H1 (cell line): ENCODE data around the gene MCOLN3. TPM values are rescaled to one million over a fixed set of nuclear protein-coding genes. Genes with fewer than 3 reads are reported as not detected.

Experiments
- CTCF ChIA-PET: fragments of 300-600 bp; sonication (Branson Sonifier 250); formaldehyde crosslinking; loops from one replicate; lab custom pipeline; 2021; ENCODE audit not compliant: partially characterized antibody; lab: Charles Lee
- POLR2A ChIA-PET: fragments of 300-600 bp; sonication (Branson Sonifier 250); formaldehyde crosslinking; loops from one replicate; lab custom pipeline; 2021; ENCODE audit warnings: inconsistent platforms; ENCODE audit not compliant: partially characterized antibody; lab: Charles Lee
- DNase-seq, 2 experiments: peaks; one replicate each; pipeline versions ENCODE4 v3.0.0 to v3.0.0-alpha.2; 2010 to 2022; ENCODE audit warnings: low spot score in 2 of 2, low read depth in 1 of 2, mixed read lengths in 1 of 2
- FAIRE-seq: peaks from 2 replicates; lab custom pipeline; 2011; peaks lifted over from hg19 to GRCh38; lab: Jason Lieb, UNC
- H2AFZ ChIP-seq: 2 replicates; pipeline ENCODE4 v1.8.1; 2012; ENCODE audit warnings: low read length, inconsistent platforms
- H2AK5ac ChIP-seq: 2 replicates; pipeline ENCODE4 v1.6.1; 2013; ENCODE audit warnings: low read depth, low read length
- H2BK120ac ChIP-seq: replicated peaks from 2 replicates; pipeline ENCODE3; 2013; ENCODE audit warnings: low read depth, low read length, inconsistent platforms
- H2BK12ac ChIP-seq: 2 replicates; pipeline ENCODE4 v1.6.1; 2013; ENCODE audit warnings: low read depth, low read length
- H2BK15ac ChIP-seq: 2 replicates; pipeline ENCODE4 v1.6.1; 2013; ENCODE audit warnings: low read length
- H2BK20ac ChIP-seq: 2 replicates; pipeline ENCODE4 v1.6.1; 2013; ENCODE audit warnings: low read length
- H2BK5ac ChIP-seq: 2 replicates; pipeline ENCODE4 v1.6.1; 2013; ENCODE audit warnings: low read depth, low read length
- H3K14ac ChIP-seq: 2 replicates; pipeline ENCODE4 v1.6.1; 2013; ENCODE audit warnings: inconsistent platforms; ENCODE audit not compliant: insufficient read length
- H3K18ac ChIP-seq: 2 replicates; pipeline ENCODE4 v1.6.1; 2013; ENCODE audit warnings: low read length; ENCODE audit errors: extremely low read depth
- H3K23ac ChIP-seq: 2 replicates; pipeline ENCODE4 v1.6.1; 2013; ENCODE audit warnings: inconsistent platforms; ENCODE audit not compliant: insufficient read length
- H3K23me2 ChIP-seq: 2 replicates; pipeline ENCODE4 v1.6.1; 2013; ENCODE audit warnings: low read depth, low read length
- H3K27ac ChIP-seq: 2 replicates; pipeline ENCODE4 v1.6.1; 2011; ENCODE audit warnings: low read depth, low read length, inconsistent platforms
- H3K27me3 ChIP-seq, 4 experiments: replicated peaks in 1 of 4; 1 replicate in 1 of 4; 2 replicates in 3 of 4; pipeline versions ENCODE4 v1.6.1 to v1.8.1; 2011 to 2013; ENCODE audit warnings: low read length in 3 of 4, mild to moderate bottlenecking in 3 of 4, inconsistent platforms in 2 of 4, mixed read lengths in 2 of 4, moderate library complexity in 1 of 4; ENCODE audit not compliant: control insufficient read depth in 3 of 4, insufficient read depth in 3 of 4; ENCODE audit errors: extremely low read depth in 1 of 4
- H3K36me3 ChIP-seq, 4 experiments: 2 replicates each; pipeline versions ENCODE4 v1.6.1 to v1.8.1; 2011 to 2013; ENCODE audit warnings: mild to moderate bottlenecking in 4 of 4, low read length in 3 of 4, moderate library complexity in 2 of 4, control low read depth in 1 of 4, inconsistent platforms in 1 of 4; ENCODE audit not compliant: insufficient read depth in 4 of 4, control insufficient read depth in 2 of 4
- H3K4ac ChIP-seq: replicated peaks from 2 replicates; pipeline ENCODE3; 2013; ENCODE audit warnings: low read length, low read depth, mixed read lengths, inconsistent platforms; ENCODE audit not compliant: insufficient read length
- H3K4me1 ChIP-seq, 4 experiments: replicated peaks in 1 of 4; 1 replicate in 1 of 4; 2 replicates in 3 of 4; pipeline versions ENCODE4 v1.6.1 to v1.8.1; 2011 to 2013; ENCODE audit warnings: low read length in 3 of 4, inconsistent platforms in 2 of 4, mixed read lengths in 1 of 4; ENCODE audit not compliant: insufficient read depth in 4 of 4, control insufficient read depth in 3 of 4
- H3K4me2 ChIP-seq, 2 experiments: 2 replicates each; pipeline versions ENCODE4 v1.6.1 to v1.8.1; 2011 to 2013; ENCODE audit warnings: low read depth in 2 of 2, low read length in 2 of 2, control low read depth in 1 of 2, inconsistent platforms in 1 of 2, mild to moderate bottlenecking in 1 of 2; ENCODE audit not compliant: insufficient read depth in 1 of 2
- H3K4me3 ChIP-seq, 4 experiments: fragments of 200-600, 300-600 bp in 1 of 4; sonication (generic), shearing (Covaris generic), sonication (Bioruptor Twin) in 1 of 4; 2 replicates each; pipeline versions ENCODE4 v1.5.1 to v1.8.1; 2011 to 2016; ENCODE audit warnings: low read length in 4 of 4, low read depth in 3 of 4, control low read depth in 2 of 4, inconsistent platforms in 2 of 4, mild to moderate bottlenecking in 2 of 4, mixed read lengths in 1 of 4, moderate library complexity in 1 of 4; ENCODE audit not compliant: insufficient read depth in 2 of 4; ENCODE audit errors: extremely low read depth in 1 of 4
- H3K56ac ChIP-seq: replicated peaks from 2 replicates; pipeline ENCODE3; 2013; ENCODE audit warnings: low read depth, mild to moderate bottlenecking, mixed read lengths, low read length, inconsistent platforms; ENCODE audit not compliant: insufficient read length
- H3K79me1 ChIP-seq: 2 replicates; pipeline ENCODE4 v1.6.1; 2013; ENCODE audit warnings: low read depth, low read length, control low read depth
- H3K79me2 ChIP-seq, 2 experiments: 2 replicates each; pipeline versions ENCODE4 v1.6.1 to v1.8.1; 2012 to 2013; ENCODE audit warnings: low read length in 2 of 2, mild to moderate bottlenecking in 2 of 2, inconsistent platforms in 1 of 2; ENCODE audit not compliant: insufficient read depth in 2 of 2, control insufficient read depth in 1 of 2
- H3K9ac ChIP-seq, 4 experiments: replicated peaks in 1 of 4; 1 replicate in 1 of 4; 2 replicates in 3 of 4; pipeline versions ENCODE4 v1.6.1 to v1.8.1; 2011 to 2013; ENCODE audit warnings: low read depth in 3 of 4, low read length in 3 of 4, control low read depth in 2 of 4, mild to moderate bottlenecking in 2 of 4, moderate library complexity in 2 of 4, inconsistent platforms in 1 of 4; ENCODE audit errors: extremely low read depth in 1 of 4
- H3K9me3 ChIP-seq, 2 experiments: 2 replicates each; pipeline versions ENCODE4 v1.6.1 to v1.8.1; 2012 to 2013; ENCODE audit warnings: mild to moderate bottlenecking in 2 of 2, moderate library complexity in 2 of 2, control low read depth in 1 of 2, inconsistent platforms in 1 of 2, low read depth in 1 of 2, low read length in 1 of 2, mixed read lengths in 1 of 2; ENCODE audit not compliant: insufficient read depth in 2 of 2
- H4K20me1 ChIP-seq, 2 experiments: replicated peaks in 1 of 2; 2 replicates each; pipeline versions ENCODE3 to v1.8.1; 2011 to 2013; ENCODE audit warnings: inconsistent platforms in 2 of 2, low read length in 2 of 2, mild to moderate bottlenecking in 1 of 2; ENCODE audit not compliant: insufficient read depth in 2 of 2, control insufficient read depth in 1 of 2
- H4K5ac ChIP-seq: 2 replicates; pipeline ENCODE4 v1.6.1; 2013; ENCODE audit warnings: low read length, low read depth, mixed read lengths, inconsistent platforms; ENCODE audit not compliant: insufficient read length
- H4K8ac ChIP-seq: 2 replicates; pipeline ENCODE4 v1.8.0; 2013; ENCODE audit warnings: mild to moderate bottlenecking, moderate library complexity, low read length, inconsistent platforms; ENCODE audit not compliant: insufficient read depth; ENCODE audit errors: extremely low read depth
- H4K91ac ChIP-seq: replicated peaks from 2 replicates; pipeline ENCODE3; 2013; ENCODE audit warnings: low read length, mixed read lengths, inconsistent platforms; ENCODE audit not compliant: insufficient read length
- BCL11A ChIP-seq, 2 experiments: IDR thresholded peaks; one replicate each; pipeline ENCODE4 v1.6.1; 2011; ENCODE audit warnings: low read depth in 2 of 2, low read length in 2 of 2, mild to moderate bottlenecking in 2 of 2
- BRCA1 ChIP-seq: IDR thresholded peaks from 2 replicates; pipeline ENCODE4 v1.6.1; 2012; ENCODE audit warnings: low read depth, low read length, improper control_type of control experiment
- CBX5 ChIP-seq: fragments of 300-800, 300-1000 bp; sonication (generic); IDR thresholded peaks from 2 replicates; pipeline ENCODE4 v1.7.1; 2016; ENCODE audit warnings: antibody characterized with exemption, low read length, low read depth
- EGR1 ChIP-seq: IDR thresholded peaks from 2 replicates; pipeline ENCODE4 v1.6.1; 2011; ENCODE audit warnings: low read depth, low read length, borderline replicate concordance
- SP2 ChIP-seq: IDR thresholded peaks from 2 replicates; pipeline ENCODE4 v1.6.1; 2012; ENCODE audit warnings: mild to moderate bottlenecking, low read length, inconsistent platforms
- TAF1 ChIP-seq: IDR thresholded peaks from 2 replicates; pipeline ENCODE4 v1.6.1; 2011; ENCODE audit warnings: mild to moderate bottlenecking, low read depth, low read length
- TAF7 ChIP-seq: optimal IDR thresholded peaks from 2 replicates; pipeline ENCODE3; 2011; ENCODE audit warnings: low read depth, mild to moderate bottlenecking, inconsistent platforms, low read length, moderate library complexity, borderline replicate concordance
- TCF12 ChIP-seq: IDR thresholded peaks from 2 replicates; pipeline ENCODE4 v1.6.1; 2011; ENCODE audit warnings: low read depth, mild to moderate bottlenecking, low read length
- WGBS, 2 experiments: shearing (Covaris generic) in 1 of 2; methylation state at CpG; one replicate each; pipeline versions ENCODE4 v1.1.6 to v1.1.7; 2013 to 2015; ENCODE audit warnings: low lambda C conversion rate in 2 of 2, mixed read lengths in 2 of 2, inconsistent platforms in 1 of 2, low coverage in 1 of 2, missing lambda C conversion rate in 1 of 2; ENCODE audit not compliant: insufficient replicate concordance in 2 of 2, insufficient coverage in 1 of 2, insufficient read length in 1 of 2; ENCODE audit errors: extremely low coverage in 1 of 2, missing lambda C conversion rate in 1 of 2; 5-methylcytosine and 5-hydroxymethylcytosine counted together
- polyA plus RNA-seq, 7 experiments: library from polyadenylated mRNA; depleted of rRNA in 3 of 7; stranded (reverse) in 5 of 7; unstranded in 2 of 7; fragments of >200 nt in 5 of 7; fragments of 200-250 nt in 2 of 7; gene quantifications; 1 replicate in 5 of 7; 2 replicates in 1 of 7; 4 replicates in 1 of 7; pipeline versions ENCODE4 v1.2.1 to v1.2.3, GENCODE V29; 2011 to 2013; ENCODE audit warnings: missing spikeins in 2 of 7, mixed read lengths in 2 of 7
- total RNA-seq: library from RNA; stranded (reverse); fragmentation: NEBNext Ultra II Directional; extraction: Animal tissue kit (Norgen Biotek cat#: 25700); gene quantifications from 2 replicates; pipeline ENCODE4 v1.2.1, GENCODE V29; 2021
- TF ChIP-seq, protein P1 (sequence below): IDR thresholded peaks from 2 replicates; pipeline ENCODE4 v1.6.1; 2011; ENCODE audit warnings: low read length, improper control_type of control experiment
- TF ChIP-seq, protein P2 (sequence below): IDR thresholded peaks from 2 replicates; pipeline ENCODE4 v1.6.1; 2012; ENCODE audit warnings: low read length, inconsistent platforms

MCOLN3 gene
- total and polyA plus RNA-seq, 2 of the 8 experiments (the other 6 are each of a cell fraction or from before 2014, with no cell fraction given), result 3.8 to 4.9 TPM

- no peak overlapping the region for H4K8ac ChIP-seq
- no peaks in the 10 kb centered on the region for H3K36me3 ChIP-seq
- no peak overlapping the region for H2BK12ac ChIP-seq
- no peak overlapping the region for H3K9ac ChIP-seq
- H3K14ac ChIP-seq, result no peak overlapping the region
- DNase-seq (no peak), FAIRE-seq (no peak)
- H2BK15ac ChIP-seq, result no peak overlapping the region
- no peak overlapping the region for H3K18ac ChIP-seq
- no peaks in the 10 kb centered on the region for H3K79me1 ChIP-seq
- H4K91ac ChIP-seq, result no peak overlapping the region
- H3K79me2 ChIP-seq, result no peaks in the 10 kb centered on the region
- H3K27me3 ChIP-seq, result no peaks in the 10 kb centered on the region
- H3K4me2 ChIP-seq, result no peak overlapping the region
- H3K56ac ChIP-seq, result no peak overlapping the region
- no peak overlapping the region for H2BK120ac ChIP-seq
- no peaks in the 10 kb centered on the region; a peak in 2 of 7 replicates for H3K4me1 ChIP-seq
- no peak overlapping the region for H2BK5ac ChIP-seq
- H4K5ac ChIP-seq, result no peak overlapping the region
- no peak overlapping the region for H3K4me3 ChIP-seq
- no peak overlapping the region for H3K23ac ChIP-seq
- no peaks in the 10 kb centered on the region for H4K20me1 ChIP-seq
- H3K23me2 ChIP-seq, result no peaks in the 10 kb centered on the region
- H2AK5ac ChIP-seq, result no peak overlapping the region
- 89% methylated on average over 2 of the region's 2 CpGs; no CpG with 5 or more reads in 1 of the 2 experiments for WGBS, 2 experiments
- CTCF ChIA-PET, result interaction anchor here (1.2 to 1.3 kb wide), 3 partner anchors 11 to 16 kb away, joined by 3 to 6 read pairs (median 6); no protein-coding TSS in a partner anchor
- H2AFZ ChIP-seq, result no peak overlapping the region
- no peak overlapping the region for H3K27ac ChIP-seq
- POLR2A ChIA-PET, result no interaction called here
- no peak overlapping the region for H2BK20ac ChIP-seq
- H3K9me3 ChIP-seq, result no peaks in the 10 kb centered on the region
- no peak overlapping the region for H3K4ac ChIP-seq
- TF ChIP-seq SP2 (no peak), TAF1 (no peak), TAF7 (no peak), TCF12 (no peak), BRCA1 (no peak), CBX5 (no peak), EGR1 (no peak), BCL11A (IDR thresholded peaks at IDR 0.05; ENCODE audit: low read depth in 2 of 2, low read length in 2 of 2) (no peak)
- TF ChIP-seq, protein P1, sequence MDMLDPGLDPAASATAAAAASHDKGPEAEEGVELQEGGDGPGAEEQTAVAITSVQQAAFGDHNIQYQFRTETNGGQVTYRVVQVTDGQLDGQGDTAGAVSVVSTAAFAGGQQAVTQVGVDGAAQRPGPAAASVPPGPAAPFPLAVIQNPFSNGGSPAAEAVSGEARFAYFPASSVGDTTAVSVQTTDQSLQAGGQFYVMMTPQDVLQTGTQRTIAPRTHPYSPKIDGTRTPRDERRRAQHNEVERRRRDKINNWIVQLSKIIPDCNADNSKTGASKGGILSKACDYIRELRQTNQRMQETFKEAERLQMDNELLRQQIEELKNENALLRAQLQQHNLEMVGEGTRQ, result no peak
- TF ChIP-seq, protein P2, sequence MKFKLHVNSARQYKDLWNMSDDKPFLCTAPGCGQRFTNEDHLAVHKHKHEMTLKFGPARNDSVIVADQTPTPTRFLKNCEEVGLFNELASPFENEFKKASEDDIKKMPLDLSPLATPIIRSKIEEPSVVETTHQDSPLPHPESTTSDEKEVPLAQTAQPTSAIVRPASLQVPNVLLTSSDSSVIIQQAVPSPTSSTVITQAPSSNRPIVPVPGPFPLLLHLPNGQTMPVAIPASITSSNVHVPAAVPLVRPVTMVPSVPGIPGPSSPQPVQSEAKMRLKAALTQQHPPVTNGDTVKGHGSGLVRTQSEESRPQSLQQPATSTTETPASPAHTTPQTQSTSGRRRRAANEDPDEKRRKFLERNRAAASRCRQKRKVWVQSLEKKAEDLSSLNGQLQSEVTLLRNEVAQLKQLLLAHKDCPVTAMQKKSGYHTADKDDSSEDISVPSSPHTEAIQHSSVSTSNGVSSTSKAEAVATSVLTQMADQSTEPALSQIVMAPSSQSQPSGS, result no peak
Measured at GRCh38 chr1:85093644-85094043, 45.3 kb upstream of the MCOLN3 start.
